GM12892 (cell line): Measurements from ENCODE around the gene ITGAE.
"Not testable (repeated sequence)": the region's sequence is repeated elsewhere in the genome, so short reads cannot be mapped to it uniquely, and the experiment has no call there.

Experiments
- DNase-seq: peaks from one replicate; pipeline ENCODE4 v3.0.0; 2011; ENCODE audit not compliant: insufficient read length
- FAIRE-seq: peaks from 2 replicates; lab custom pipeline; 2011; peaks lifted over from hg19 to GRCh38; lab: Jason Lieb, UNC
- POLR2A ChIP-seq: IDR thresholded peaks from 2 replicates; pipeline ENCODE4 v1.6.1; 2011; ENCODE audit warnings: low read depth, low read length, control low read depth
- POLR2AphosphoS5 ChIP-seq: IDR thresholded peaks from 2 replicates; pipeline ENCODE4 v1.6.1; 2011; ENCODE audit warnings: low read depth, low read length, control low read depth
- TAF1 ChIP-seq: IDR thresholded peaks from 2 replicates; pipeline ENCODE4 v1.6.1; 2011; ENCODE audit warnings: low read depth, mild to moderate bottlenecking, control low read depth, low read length, borderline replicate concordance

ITGAE gene

DNA sequence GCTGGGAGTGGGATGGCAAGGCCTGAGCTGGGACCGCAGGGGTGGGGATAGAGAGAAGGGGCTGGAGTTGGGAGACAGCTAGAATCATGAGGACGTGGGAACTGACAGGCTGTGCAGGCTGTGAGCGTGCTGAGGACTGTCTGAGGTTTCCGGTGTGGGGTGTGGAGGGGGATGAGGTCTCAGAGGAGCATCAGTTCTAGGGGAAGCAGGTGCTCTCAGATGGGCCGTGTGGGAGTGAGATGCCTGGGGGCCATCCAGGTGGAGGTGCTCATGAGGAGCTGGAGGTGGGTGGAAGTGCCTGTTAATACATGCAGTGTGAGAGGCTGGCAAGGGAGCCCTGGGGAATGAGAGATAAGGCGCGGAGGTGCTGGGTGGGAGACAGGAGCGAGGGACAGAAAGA lies 50.1 kb downstream of the ITGAE start:
- TF ChIP-seq POLR2A (no peak), TAF1 (no peak), POLR2AphosphoS5 (no peak)
- FAIRE-seq (peak; percentile 51), DNase-seq (no peak)

DNA sequence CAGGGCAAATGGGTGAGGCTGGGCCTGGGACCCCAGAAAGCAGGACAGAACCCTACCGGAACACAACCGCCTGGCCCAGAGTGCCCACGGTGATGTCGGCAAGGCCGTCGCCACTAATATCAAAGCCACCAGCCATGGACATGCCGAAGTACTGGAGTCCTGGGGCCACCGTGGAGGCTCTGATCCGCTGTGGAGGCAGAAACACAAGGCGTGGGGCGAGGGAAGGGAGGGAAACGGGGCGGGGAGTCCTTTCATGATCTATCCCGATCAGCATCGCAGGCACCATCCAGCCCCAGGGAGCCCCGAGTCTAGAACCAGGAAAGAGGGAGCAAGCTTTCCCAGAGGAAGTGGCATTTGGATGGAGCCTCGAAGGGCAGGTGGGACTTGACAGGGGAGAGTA lies 50.7 kb downstream of the ITGAE start:
- FAIRE-seq (no peak), DNase-seq (no peak)
- TF ChIP-seq POLR2A (no peak), TAF1 (no peak), POLR2AphosphoS5 (no peak)

DNA sequence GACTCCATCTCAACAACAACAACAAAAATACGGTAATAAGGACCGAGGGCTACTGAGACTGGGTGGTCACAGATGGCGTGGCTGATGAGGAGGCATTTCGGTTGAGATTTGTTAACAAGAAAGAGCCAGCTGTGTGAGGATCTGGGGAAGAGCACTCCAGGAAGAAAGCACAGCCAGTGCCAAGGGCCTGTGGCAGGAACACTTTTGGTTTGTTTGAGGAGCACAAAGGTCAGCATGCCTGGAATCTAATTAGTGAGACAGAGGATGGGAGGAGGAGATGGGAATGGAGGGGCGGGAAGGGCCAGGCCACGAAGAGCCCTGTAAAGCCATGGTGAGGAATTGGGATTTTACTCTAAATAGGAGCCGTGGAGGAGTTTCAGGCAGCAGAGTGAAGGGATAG lies 52.4 kb downstream of the ITGAE start:
- DNase-seq (no peak), FAIRE-seq (no peak)
- no peak for TF ChIP-seq TAF1
- no peak for TF ChIP-seq POLR2AphosphoS5
- no peak for TF ChIP-seq POLR2A

DNA sequence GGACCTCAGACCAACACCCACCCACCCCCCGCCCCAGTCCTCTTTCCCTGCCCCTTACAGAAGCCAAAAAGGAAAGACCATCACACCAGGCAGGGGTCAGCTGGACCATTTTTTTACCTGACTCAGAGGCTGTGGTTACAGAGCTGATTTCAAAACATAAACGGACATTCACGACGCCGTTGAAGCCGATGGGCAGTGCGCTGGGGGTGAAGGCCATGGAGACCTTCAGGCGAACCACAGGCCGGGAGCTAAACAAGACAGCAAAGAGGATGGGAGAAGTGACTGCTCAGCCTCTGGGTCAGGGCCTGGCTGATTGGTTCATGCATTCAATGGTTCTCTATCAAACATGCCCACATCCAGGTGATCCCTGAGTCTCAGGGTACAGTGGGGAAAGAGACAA lies 53.2 kb downstream of the ITGAE start:
- TF ChIP-seq POLR2AphosphoS5: no peak
- TF ChIP-seq POLR2A: no peak
- no peak for TF ChIP-seq TAF1
- FAIRE-seq (no peak), DNase-seq (no peak)

DNA sequence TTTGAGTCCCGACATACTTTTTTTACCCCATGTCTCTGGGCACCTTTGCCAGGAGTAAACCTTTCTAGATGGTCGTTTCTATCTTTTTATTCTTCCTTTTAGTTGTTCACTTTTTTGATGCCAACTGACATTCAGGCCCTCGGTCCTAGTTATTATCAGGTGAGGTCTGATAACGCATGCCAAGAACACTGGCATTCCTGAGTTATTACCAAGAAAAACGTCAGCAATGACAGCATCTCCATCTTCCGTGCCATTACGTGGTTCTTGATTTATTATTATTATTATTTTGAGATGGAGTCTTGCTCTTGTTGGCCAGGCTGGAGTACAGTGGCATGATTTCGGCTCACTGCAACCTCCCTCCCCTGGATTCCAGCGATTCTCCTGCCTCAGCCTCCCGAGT lies 55.9 kb downstream of the ITGAE start:
- DNase-seq (no peak), FAIRE-seq (no peak)
- no peak for TF ChIP-seq POLR2AphosphoS5
- no peak for TF ChIP-seq TAF1
- no peak for TF ChIP-seq POLR2A

DNA sequence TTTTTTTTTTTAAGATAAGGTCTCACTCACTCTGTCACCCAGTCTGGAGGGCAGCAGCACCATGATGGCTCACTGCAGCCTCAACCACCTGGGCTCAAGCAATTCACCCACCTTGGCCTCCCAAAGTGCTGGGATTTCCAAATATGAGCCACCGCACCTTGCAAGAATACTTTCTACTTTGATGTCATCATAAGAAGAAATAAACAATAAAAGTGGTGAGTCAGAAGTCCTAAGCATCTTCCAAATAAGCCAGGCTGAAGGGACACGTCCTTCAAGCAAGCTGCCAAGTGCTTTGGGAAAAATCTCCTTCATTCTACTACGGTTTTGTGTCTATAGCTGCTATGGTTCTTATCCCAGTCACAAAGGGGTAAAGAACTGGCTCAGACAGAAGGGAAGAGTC lies 57.0 kb downstream of the ITGAE start:
- no peak for TF ChIP-seq TAF1
- TF ChIP-seq POLR2A: no peak
- no peak for TF ChIP-seq POLR2AphosphoS5
- FAIRE-seq: no peak
- DNase-seq: no peak

DNA sequence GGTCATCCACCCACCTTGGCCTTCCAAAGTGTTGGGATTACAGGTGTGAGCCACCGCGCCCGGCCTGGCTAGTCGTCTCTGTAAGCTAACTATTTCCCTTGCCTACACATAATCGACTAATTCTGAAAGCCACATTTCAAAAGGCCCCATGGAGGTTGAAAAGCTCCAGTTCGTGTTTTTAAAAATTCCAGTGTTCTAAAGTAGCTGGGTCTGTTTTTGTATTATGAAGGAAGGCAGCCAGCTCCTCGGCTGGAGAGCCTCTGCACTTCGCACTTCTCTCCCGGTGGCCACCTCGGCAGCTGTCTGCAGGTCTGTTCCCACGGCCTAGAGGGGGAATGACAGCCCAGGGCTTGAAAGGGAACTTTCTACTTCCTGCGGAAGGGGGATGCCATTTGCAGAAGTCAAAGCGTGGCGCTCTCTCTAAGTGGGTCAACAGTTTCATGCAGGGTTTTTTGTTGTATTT lies 60.3 kb downstream of the ITGAE start:
- TF ChIP-seq TAF1 (no peak), POLR2AphosphoS5 (no peak), POLR2A (no peak)
- DNase-seq (no peak), FAIRE-seq (no peak)

DNA sequence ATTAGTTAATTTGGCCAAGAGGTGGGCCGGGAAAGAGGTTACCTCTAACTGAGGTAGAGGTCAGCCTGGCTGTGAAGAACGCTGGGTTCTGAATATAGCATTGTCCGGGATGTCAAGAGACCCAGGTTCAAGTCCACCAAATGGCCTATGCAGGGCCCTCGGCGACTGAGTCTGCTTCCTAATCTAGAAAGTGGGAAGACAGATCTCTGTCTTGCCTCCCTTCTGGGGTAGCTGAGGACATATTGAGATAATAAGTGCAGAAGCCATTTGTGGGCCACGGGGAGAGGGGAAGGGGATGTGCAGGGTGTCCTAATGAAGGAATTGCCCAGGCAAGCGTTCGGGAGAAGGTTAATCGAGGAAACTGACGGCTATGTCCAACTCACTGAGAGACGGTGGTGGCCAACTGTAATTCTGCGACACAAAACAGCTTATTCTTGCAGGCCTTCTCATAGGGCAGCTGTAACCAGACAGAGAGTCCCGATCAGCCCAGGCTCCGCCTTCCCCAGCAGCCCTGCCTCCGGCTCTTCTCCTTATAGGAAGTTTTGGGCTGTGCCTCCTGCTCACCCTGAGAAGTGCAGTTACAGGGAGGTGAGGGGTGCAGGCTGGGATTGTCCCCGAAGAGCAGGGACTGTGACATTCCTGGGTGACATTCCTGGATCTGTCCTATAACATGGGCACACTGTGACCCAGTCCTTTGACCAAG lies 61.4 kb downstream of the ITGAE start:
- TF ChIP-seq TAF1 (no peak), POLR2AphosphoS5 (no peak), POLR2A (no peak)
- DNase-seq (no peak), FAIRE-seq (no peak)

DNA sequence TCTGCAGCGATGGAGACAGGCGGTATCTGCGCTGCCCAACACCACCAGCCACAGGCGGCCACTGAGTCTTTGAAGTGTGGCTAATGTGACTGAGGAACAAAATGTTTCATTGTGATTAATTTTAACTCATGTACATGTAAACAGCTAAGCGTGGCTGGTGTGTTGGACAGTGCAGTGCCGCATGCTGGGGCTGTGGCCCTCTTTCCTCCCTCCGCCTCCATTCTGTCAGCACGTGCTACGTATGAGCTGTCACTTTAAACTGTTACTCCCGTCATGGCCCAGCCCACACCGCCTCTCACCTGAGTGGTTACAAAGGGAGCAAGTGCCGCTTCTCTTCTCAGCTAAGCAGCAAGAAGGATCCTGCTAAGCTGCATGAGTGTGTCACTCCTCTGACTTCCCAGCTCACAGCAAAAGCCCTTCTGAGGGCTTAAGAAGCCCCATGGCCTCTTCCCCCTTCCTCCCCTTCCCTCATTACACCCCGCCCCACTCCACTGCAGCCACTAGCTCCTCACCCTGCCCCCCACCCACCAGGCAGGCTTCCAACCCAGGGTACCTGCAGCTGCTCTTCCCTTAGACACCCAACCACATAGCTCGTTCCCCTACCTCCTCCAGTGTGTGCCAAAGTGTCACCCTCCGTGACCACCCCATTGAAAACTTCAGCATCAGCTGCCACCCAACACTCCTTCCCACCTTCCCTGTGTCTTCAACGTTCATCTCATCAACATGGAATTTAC lies 62.3 kb downstream of the ITGAE start:
- DNase-seq: no peak
- no peak for FAIRE-seq
- TF ChIP-seq POLR2AphosphoS5 (no peak), TAF1 (no peak), POLR2A (no peak)

DNA sequence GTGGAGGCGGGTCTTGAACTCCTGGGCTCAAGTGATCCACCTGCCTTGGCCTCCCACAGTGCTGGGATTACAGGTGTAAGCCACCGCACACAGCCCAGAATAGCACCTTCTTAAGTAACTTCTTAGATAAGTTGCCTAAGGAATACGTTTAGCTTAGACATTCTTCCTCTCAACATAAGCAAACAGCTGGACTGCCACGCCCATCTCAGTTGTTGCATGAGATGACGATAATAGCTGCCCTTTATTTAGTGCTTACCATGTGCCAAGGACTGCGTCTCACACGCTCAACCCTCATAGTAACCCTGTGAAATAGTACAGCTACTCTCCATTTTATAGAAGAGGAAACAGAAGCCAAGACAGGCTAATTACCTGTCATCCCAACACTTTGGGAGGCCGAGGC lies 65.5 kb downstream of the ITGAE start:
- FAIRE-seq (no peak), DNase-seq (no peak)
- TF ChIP-seq POLR2A (no peak), TAF1 (no peak), POLR2AphosphoS5 (no peak)

DNA sequence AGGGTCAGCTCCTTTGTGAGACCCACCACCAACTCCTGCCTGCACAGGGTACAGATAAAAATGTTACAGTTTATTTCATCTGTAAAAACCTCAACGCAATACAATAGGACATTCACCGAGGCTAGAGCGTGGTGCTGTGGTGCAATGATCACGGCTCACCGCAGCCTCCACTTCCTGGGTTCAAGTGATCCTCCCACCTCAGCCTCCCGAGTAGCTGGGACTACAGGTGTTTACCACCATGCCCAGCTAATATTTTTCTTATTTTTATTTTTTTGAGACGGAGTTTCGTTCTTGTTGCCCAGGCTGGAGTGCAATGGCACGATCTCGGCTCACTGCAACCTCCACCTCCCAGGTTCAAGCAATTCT lies 66.1 kb downstream of the ITGAE start:
- not testable (repeated sequence) for FAIRE-seq, DNase-seq

DNA sequence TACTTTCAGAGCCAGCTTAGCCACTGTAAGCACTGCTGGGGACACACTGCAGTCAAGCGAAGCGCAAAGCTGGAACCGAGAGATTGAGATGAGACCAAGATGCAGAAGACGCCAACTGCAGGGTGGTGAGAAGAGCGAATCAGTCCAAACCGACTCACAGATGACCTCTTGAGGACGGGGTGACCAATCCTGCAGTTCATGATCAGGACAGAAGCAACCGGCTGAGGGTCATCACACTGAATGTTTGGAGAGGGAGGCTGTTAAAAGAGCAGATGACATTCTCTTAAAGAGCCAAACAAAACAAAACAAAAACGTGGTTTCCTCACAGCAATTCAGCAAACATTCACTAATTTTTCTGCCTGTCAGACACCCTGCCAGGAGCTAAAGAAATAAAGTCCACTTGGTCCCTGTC lies 68.8 kb downstream of the ITGAE start:
- peak; percentile 73 for FAIRE-seq
- DNase-seq: no peak
- no peak for TF ChIP-seq TAF1
- no peak for TF ChIP-seq POLR2AphosphoS5
- no peak for TF ChIP-seq POLR2A
